GM18505 (cell line): Measurements from ENCODE around the gene AGXT.

Experiments used
- ATAC-seq: cut with Tn5 transposase; IDR thresholded peaks from one replicate; pipeline ENCODE4 v1.9.1; 2021; ENCODE audit not compliant: unreplicated experiment
- POLR2A ChIP-seq: IDR thresholded peaks from 4 replicates; pipeline ENCODE4 v1.6.1; 2011; ENCODE audit warnings: borderline replicate concordance; ENCODE audit not compliant: insufficient read depth, insufficient read length; ENCODE audit errors: extremely low read depth

The AGXT gene

DNA sequence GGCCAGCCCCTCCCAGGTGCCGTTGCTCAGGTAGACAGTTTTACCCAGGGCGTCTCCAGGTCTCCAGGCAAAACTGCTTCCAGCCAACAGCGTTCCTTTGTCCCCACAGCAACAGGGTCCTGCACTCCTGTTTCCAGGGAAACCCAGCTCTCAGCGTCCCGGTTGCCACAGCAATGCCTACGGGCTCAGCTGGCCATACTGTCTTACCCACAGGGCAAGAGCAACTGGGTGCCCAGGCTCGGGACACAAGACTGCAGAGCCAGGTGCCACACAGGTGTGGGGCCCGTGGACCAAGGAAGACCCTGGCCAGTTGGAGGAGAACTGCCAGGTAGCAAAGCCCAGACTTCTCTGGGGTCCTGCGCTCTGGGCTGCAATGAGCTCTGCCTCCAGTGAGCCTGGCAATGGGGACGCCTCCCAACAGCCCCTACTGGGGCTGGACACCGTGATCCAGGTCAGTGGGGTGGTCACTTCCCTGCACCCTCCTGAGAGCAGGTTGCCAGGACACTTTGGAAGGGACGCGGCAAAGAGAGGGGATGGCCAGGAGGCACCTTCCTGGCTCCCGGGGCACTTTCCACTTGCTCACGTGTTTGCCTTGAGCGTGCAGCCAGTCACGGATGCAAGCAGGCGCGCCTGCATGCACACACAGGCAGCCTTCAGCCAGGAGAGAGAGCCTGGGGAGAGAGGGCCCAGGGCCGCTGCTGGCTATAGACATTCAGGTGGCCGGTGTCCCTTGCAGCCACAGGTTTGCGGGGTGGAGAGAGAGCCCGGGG is 37.7 kb downstream of the AGXT start, which contains the start of gene CROCC2:
CROCC2 (plus strand) TSS at position 196 of the 770 bp plus-strand sequence; CDS start at position 374, 178 bp downstream.
- ATAC-seq = no peak
- no peak for TF ChIP-seq POLR2A

DNA sequence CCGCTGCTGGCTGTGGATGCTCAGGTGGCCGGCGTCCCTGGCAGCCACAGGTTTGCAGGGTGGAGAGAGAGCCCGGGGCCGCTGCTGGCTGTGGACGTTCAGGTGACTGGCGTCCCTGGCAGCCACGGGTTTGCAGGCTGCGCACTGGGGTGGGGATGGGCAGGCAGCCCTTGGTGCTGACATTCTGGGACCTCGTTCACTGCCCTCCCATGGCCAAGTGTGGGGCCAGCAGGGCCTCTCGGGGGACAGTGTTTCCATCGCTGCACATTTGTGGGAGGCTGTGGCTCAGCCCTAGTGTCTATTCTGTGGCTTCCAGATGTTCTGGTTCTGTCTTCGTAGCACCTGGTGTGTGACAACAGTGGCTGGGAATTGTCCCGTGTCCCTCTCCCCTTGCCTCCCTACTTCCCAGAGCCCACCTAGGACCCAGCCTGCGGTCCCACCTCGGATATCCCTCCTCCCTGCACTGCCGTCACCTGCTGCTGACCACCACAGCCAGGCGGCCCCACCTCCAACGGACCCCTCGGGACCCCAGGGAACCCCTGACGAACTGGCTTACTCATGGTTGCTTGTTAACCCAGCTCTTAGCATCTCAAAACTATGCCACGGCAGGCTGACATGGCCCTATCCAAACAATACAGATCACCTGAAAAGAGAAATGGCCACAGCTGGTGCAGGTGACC is 38.4 kb downstream of the AGXT start:
- ATAC-seq = no peak
- TF ChIP-seq POLR2A = no peak

DNA sequence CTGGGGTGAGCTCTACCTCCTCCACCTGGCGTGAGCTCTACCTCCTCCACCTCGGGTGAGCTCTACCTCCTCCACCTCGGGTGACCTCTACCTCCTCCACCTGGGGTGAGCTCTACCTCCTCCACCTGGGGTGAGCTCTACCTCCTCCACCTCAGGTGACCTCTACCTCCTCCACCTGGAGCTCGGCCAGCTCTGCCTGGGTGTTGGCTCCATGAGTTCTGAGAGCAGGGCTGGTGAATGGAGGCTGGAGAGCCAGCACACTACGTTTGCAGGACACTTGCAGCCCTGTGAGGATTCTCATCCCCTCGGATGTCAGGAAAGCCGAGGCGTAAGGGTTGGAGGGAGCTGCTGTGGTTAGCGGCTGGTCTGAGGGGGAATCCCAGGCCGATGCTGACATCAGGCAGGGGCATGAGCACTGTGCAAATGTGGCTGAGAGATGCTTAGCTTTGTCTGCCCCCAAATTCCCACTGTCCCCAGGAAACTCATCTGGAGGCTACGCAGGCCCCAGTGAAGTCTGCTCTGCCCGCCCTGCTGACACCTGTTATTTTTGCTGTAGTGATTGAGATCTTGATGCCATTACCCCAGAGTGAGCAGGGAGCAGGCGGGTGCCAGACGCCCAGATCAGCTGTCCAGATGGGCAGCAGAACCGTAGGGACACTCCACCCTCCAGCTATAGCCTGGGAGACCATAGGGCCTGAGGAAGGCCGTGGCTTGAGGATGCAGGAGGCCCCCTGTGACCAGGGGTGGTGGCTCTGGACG is 40.8 kb downstream of the AGXT start:
- no peak for TF ChIP-seq POLR2A

DNA sequence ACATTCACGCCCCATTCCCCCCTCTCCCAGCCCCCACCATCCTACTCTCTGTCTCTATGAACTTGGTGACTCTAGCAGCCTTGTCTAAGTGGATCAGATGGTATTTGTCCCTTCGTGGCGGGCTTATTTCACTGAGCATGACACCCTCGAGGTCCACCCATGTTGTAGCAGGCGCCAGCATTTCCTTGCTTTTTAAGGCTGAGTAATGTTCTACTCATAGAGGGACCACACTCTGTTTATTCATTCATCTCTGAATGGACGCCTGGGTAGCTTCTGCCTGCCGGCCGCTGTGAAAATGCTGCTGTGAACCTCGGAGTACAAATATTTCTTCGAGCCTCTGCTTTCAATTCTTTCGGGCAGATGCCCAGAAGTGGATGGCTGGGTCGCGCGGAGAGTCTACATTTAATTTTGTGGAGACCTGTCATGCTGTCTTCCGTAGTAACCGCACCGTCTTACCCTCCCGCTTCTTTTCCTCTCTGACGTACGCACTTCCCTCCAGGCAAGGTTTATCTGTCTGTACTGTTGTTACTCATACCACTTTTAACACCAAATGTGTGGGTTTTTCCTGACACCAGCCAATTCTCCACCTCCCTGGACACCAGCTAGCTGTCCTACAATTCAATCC is 43.1 kb downstream of the AGXT start:
- ATAC-seq = no peak
- TF ChIP-seq POLR2A = no peak

More for the DNA sequence above, 40.8 kb downstream of the AGXT start:
- ATAC-seq = no peak

DNA sequence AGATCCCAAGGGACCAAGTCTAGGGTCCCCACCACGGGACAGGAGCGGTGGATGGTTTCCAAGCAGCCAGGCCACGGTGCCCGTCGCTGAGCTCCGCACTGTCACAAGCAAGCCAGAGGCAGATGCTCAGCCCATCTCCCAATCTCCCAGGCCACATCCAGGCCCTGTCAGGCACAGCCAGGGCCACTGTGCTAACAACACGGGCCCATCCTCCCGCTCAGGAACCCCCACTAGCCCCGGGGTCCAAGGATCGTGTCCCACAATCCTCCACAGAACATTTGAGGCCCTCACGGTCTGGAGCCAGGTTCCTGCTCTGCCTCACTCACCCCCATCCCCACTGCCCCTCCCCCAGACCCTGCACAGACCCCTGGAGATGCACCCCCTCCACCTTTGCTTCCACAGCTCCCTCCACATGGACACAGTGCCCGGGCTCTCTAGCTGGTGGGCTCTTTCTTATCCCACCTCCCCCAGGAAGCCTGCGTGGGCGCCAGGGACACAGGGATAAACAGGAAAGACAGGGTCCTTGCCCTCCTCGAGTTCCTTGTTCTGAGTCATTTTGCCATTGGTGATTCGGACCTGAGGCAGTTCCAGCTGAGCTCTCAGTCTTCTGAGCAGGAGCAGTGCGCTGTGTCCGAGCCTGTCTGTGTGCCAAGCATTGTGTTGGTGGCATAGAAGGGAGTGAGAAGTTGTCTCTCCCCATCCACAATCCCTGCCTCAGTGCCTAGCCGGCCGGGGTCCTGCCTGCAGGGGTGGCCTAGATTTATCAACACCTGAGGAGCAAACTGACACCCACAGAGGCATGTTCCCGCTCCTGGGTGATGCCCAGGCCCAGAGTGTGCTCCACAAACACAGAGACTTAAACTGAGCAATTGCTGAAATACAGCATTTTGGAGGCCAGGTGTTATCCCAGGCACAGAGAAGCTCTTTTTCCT is 44.5 kb downstream of the AGXT start:
- no peak for TF ChIP-seq POLR2A
- no peak for ATAC-seq

DNA sequence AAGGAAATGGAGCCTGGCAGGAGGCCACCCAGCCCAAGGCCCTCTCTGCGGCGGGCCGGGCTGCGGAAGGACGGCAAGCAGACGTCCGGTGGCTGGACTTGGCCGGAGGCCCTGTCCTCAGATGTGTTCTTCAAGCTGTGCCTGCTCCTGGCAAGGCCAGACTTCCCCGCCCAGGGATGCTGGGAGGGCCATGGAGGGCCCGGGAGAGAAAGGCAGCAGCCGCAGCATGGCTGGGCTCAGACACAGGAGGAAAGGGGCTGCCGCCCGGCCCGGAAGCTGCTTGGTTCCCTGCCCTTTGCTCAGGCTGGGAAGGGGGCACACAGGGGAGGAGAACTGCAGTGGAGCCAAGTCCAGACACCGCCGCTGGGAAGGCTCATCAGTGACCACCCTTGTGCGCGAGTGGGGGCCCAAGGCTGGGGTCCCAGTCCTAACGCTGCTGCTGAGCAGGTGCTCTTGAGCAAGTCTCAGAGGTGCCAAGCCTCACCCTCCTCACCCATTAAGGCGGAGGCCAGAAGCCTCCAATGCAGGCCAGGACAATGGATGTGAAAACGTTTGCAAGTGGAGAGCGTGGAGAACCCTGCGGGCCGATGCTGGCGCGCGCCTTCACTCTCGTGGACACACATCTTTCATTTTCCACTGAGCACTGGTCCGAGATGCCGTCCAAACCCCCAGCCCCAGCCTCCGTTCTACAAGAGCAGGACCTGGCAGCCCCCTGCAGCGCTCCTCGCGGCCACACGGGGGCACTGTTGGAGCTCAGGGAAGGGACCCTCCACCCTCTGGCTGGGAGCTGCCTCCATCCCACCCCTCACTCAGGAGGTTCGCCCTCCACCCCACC is 45.4 kb downstream of the AGXT start:
- TF ChIP-seq POLR2A = no peak
- no peak for ATAC-seq

DNA sequence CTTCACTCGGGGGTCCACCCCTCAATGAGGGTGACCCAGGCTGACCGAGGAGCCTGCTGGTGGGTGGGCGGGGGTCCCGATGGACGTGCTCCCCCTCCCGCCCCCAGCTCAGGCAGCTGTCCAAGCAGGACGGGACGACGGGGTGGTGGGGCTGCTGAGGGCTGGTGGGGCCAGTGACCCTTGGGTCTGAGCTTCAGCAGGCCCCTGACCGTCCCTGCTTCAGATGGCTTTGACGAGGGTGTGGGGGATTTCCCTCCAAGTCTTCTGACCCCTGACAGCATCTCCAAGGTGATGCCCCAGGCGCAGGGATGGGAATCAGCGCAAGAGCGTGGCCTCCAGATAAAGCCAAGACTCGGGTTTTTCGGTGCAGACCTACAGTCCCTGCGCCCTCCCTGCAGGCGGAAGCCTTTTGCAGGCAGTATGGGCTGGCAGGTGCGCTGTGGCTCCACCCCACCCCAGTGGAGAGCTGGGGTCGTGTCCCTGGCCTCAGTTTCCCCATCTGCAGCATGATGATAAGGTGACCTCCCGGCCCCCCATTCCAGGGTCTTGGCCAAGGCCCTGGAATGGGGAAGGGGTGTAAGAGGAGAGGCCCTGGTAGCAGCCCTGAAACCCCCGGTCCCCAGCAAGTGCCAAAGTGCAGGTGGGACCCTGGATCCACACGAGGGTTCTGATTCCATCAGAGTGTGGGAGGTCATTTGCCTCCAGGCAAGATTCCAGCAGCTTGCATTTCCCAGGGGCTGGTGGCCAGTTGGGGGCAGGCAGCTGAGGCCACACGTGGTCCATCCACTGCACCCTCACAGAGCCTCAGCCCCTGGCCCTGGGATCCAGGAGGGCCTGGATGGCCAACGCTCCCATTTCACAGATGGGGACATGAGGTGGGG is 46.3 kb downstream of the AGXT start:
- no peak for TF ChIP-seq POLR2A
- no peak for ATAC-seq

DNA sequence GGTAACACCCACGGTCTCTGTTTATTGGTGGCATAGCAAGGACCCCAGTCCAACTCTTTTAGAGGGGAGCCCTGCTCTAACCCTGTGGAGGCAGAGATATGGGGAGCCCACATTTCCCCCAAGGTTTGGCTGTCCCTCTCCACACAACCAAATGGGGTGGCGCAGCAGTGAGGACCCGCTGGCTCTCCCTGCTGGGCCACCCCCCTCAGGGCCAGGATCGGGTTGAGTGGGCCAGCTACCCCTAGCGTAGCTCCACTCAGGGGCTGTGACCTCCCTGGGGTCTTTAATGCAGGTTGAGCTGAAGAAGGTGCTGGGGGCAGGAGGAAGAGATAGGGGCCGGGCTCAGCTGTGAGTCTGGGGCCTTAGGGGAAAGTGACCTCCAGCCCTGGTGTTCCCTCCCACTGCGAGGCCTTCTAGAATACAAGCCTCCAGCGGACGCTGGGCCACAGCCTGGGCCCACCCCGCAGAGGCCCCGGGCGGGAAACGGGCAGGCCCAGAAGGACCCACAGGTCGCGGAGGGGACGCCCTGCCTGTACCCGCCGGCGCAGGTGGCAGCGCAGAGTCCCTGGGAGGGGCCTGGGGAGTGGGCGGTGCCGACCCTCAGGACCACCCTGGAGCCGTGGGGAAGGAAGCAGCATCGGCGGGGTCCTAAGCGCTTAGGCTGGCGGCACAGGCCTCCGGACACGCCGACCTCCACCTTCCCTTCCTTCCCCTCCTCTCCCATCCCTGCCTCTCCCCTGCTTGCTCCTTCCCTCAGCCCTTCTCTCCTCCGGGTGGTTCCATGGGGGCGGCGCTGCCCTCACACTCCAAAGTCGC is 47.1 kb downstream of the AGXT start:
- ATAC-seq = no peak
- TF ChIP-seq POLR2A = no peak

DNA sequence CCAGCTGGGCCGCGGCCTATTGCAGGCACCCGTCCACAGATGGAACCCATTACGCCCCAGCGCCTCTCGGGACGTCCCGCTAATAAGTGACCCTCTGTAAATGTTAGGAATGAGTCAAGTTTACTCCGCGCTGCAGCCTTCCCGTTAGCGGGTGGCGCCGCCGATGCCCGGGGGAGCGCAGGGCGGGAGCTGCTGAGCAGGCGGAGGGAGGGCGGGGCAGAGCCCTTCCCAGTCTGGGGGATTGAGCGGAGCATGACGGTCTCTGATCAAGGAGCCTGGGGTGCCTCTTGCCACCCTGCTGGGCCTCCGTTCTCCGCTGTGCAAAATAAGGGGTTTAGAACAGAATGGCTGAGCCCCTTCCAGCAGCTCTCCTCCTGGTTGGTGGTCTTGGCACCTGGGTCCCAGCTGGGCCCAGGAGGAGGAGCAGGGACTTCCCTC is 48.0 kb downstream of the AGXT start:
- no peak for TF ChIP-seq POLR2A
- no peak for ATAC-seq

DNA sequence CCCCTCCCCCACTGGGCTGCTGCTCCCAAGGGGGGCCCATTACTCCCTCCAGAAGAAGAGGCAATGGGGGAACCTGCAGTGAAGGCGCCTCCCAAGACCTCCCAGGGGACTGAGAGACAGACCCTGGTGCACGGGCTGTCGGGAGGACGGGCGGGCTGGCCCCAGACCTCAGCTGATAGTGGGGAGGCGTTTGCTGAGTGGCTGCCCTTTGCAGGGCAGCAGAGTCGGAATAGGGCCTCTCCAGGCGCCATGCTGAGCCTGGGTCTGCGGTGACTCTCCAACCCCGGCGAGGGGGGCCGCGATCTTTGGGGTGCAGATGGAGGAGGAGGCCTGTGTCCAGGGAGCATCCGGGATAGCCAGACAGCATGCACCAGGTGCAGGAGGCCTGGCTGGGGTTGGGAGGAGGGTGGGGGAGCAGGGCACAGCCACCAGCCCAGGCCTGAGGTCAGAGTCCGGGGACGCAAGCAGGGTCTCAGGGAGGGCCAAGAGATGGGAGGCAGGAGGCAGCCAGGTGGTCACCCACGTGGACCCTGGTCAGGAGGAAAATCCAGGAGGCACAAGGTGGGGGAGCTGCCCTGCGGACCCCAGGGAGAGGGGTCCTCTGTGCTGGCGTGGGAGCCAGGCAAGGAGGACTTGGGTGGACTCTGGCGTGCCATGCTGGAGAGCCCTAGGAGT is 48.5 kb downstream of the AGXT start:
- ATAC-seq = no peak
- no peak for TF ChIP-seq POLR2A
